ENCODE data around the gene LTF.
"Not testable (repeated sequence)": the region's sequence is repeated elsewhere in the genome, so short reads cannot be mapped to it uniquely, and the experiment has no call there.

LTF gene

DNA sequence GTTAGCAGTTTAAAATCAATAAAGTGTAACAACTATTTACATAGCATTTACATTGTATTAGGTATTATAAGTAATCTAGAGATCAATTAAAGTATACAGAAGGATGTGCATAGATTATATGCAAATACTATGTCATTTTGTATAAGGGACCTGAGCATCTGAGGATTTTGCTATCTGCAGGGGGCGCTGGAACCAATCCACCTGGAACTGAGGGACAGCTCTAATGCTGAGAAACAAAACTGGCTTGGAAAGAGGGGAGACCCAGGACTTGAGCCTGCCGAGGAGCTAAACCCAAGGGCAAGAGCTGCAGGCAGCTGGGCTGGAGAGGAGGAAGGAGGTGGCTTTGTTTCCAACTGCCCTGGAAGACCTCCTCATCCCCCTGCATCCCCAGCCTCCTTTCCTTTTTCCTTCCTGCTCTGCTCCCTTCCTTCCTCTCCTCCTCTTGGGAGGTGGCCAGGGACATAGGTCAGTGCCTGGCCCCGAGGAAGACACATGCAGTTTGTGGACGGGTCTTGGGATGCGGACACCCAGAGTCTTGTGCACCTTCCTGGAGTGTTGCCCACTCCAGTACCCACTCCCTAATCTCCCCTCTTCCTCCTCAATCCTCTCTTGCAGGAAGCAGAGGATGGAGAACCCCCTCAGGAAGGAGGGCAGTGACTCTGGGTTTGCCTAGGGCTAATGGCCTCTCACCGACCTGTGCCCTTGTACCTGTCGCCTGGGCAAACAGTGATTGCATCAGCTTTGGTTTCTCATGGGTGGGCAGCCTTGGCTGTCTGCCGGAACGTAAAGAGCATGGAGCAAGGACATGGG is 32.2 kb upstream of the LTF start:
- H3K36me3 ChIP-seq (ENCODE audit: control insufficient read depth in 2 of 2, insufficient read depth in 1 of 2, low read length in 2 of 2) = no peaks in the 10 kb centered on the region
- H3K4me3 ChIP-seq (ENCODE audit: low read depth, low read length) = no peak overlapping the region
- CTCF ChIA-PET = interaction anchor here (0.6 to 3.8 kb wide), 8 partner anchors 8 to 1155 kb away, joined by 3 to 29 read pairs (median 3); no protein-coding TSS in a partner anchor
- no peak for TF ChIP-seq KLF9 (tag by site-specific recombination; IDR thresholded peaks at IDR 0.05; ENCODE audit: low read depth)
- no peak for TF ChIP-seq ZNF544 (tag by site-specific recombination; IDR thresholded peaks at IDR 0.05)
- TF ChIP-seq ZIC2 (tag by site-specific recombination; IDR thresholded peaks at IDR 0.05) = no peak
- no peak for TF ChIP-seq ZNF621 (tag by site-specific recombination; IDR thresholded peaks at IDR 0.05)
- TF ChIP-seq ZNF555 (tag by site-specific recombination; conservative IDR thresholded peaks at IDR 0.05) = no peak
- TF ChIP-seq ZNF549 (tag by site-specific recombination; IDR thresholded peaks at IDR 0.05) = no peak
- TF ChIP-seq PRDM1 (tag by site-specific recombination; IDR thresholded peaks at IDR 0.05) = no peak
- no peak for TF ChIP-seq ZNF24 (tag by site-specific recombination; IDR thresholded peaks at IDR 0.05)
- no peak for TF ChIP-seq ZNF223 (tag by site-specific recombination; IDR thresholded peaks at IDR 0.05)
- TF ChIP-seq ZSCAN30 (tag by site-specific recombination; IDR thresholded peaks at IDR 0.05) = no peak
- no peak for TF ChIP-seq ZNF324 (tag by site-specific recombination; IDR thresholded peaks at IDR 0.05)
- TF ChIP-seq ZNF366 (tag by site-specific recombination; conservative IDR thresholded peaks at IDR 0.05) = no peak
- no peak for TF ChIP-seq ZBTB8A (tag by site-specific recombination; IDR thresholded peaks at IDR 0.05)
- POLR2A ChIA-PET = no interaction called here
- H3K27ac ChIP-seq (ENCODE audit: extremely low read depth, low read depth, low read length) = no peak overlapping the region
- H3K9me3 ChIP-seq (ENCODE audit: control insufficient read depth, insufficient read depth, low read depth, low read length) = no peaks in the 10 kb centered on the region
- no peaks in the 10 kb centered on the region for H3K4me1 ChIP-seq (ENCODE audit: control insufficient read depth, insufficient read depth, low read length)

DNA sequence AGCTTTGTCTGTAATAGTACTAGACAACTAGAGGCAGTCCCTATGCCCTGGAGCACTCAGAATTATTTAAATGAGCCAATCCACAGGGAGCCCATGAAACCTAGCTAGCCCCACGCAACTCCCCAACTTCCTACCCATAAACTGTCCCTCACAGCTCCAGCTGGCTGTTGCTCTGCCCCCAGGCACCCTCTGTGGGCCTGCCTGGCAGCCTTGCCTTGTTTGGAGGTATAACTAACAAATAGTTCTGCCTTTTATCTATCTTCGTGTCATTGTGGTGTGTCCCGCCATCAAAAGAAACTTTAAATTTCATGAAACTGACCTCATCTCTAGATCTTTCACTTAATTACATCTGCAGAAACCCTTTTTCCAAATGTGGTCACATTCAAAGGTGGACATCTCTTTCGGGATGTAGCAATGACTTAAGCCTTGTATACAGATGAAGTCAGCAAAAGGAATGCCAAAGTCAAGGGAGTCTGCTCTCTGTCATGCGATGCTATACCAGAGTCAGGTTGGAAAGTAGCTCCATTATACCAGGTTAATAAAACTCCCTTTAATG is 31.3 kb upstream of the LTF start:
- ChIA-PET POLR2A (no interaction called here), CTCF (interaction anchor here (0.6 to 2.2 kb wide), 6 partner anchors 14 to 74 kb away, joined by 3 to 5 read pairs (median 3); no protein-coding TSS in a partner anchor)
- TF ChIP-seq, protein P1, sequence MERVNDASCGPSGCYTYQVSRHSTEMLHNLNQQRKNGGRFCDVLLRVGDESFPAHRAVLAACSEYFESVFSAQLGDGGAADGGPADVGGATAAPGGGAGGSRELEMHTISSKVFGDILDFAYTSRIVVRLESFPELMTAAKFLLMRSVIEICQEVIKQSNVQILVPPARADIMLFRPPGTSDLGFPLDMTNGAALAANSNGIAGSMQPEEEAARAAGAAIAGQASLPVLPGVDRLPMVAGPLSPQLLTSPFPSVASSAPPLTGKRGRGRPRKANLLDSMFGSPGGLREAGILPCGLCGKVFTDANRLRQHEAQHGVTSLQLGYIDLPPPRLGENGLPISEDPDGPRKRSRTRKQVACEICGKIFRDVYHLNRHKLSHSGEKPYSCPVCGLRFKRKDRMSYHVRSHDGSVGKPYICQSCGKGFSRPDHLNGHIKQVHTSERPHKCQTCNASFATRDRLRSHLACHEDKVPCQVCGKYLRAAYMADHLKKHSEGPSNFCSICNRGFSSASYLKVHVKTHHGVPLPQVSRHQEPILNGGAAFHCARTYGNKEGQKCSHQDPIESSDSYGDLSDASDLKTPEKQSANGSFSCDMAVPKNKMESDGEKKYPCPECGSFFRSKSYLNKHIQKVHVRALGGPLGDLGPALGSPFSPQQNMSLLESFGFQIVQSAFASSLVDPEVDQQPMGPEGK (tag by site-specific recombination; IDR thresholded peaks at IDR 0.05) = no peak
- no peak for TF ChIP-seq ZBTB48 (tag by site-specific recombination; IDR thresholded peaks at IDR 0.05)
- Histone ChIP-seq H3K36me3 (ENCODE audit: control insufficient read depth in 2 of 2, insufficient read depth in 1 of 2, low read length in 2 of 2) (no peaks in the 10 kb centered on the region), H3K9me3 (ENCODE audit: control insufficient read depth, insufficient read depth, low read depth, low read length) (no peaks in the 10 kb centered on the region), H3K4me3 (ENCODE audit: low read depth, low read length) (no peak overlapping the region), H3K27ac (ENCODE audit: extremely low read depth, low read depth, low read length) (no peak overlapping the region), H3K4me1 (ENCODE audit: control insufficient read depth, insufficient read depth, low read length) (no peaks in the 10 kb centered on the region)

DNA sequence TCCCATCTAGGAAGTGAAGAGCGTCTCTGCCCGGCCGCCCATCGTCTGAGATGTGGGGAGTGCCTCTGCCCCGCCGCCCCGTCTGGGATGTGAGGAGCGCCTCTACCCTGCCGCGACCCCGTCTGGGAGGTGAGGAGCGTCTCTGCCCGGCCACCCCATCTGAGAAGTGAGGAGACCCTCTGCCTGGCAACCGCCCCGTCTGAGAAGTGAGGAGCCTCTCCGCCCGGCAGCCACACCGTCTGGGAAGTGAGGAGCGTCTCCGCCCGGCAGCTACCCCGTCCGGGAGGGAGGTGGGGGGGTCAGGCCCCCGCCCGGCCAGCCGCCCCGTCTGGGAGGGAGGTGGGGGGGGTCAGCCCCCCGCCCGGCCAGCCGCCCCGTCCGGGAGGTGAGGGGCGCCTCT is 29.8 kb upstream of the LTF start:
- POLR2A ChIA-PET; H3K27ac ChIP-seq (ENCODE audit: extremely low read depth, low read depth, low read length); H3K36me3 ChIP-seq (ENCODE audit: control insufficient read depth in 2 of 2, insufficient read depth in 1 of 2, low read length in 2 of 2); H3K9me3 ChIP-seq (ENCODE audit: control insufficient read depth, insufficient read depth, low read depth, low read length); CTCF ChIA-PET; H3K4me1 ChIP-seq (ENCODE audit: control insufficient read depth, insufficient read depth, low read length); H3K4me3 ChIP-seq (ENCODE audit: low read depth, low read length): not testable (repeated sequence)

DNA sequence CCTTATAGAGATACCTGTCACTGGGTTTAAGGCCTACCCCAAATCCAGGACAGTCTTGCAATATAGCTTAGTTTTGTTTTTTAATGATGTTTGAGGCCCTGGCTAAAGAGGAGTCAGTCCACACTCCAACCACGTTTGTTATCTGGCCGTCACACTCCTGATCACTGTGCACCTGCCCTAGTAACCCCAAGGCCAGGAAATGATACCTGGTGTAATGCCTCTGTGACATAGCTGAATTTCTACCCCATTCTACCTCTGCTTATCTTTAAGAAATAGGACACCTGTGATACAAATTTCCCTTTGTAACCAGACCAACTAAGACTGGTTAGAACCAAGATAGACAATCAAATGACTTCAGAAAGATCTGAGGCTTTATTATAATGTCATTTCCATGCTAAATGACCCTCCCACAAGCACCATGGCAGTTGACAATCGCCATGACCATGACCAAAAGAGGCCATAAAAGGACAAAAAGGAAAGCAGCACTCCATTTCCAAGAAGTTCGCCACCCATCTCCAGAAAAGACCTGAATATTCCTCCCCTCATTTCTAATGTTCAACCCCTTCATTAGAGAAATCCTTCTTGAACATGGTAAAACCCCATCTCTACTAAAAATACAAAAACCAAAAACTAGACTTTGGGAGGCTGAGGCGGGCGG is 28.3 kb upstream of the LTF start:
- POLR2A ChIA-PET = no interaction called here
- no peak overlapping the region for H3K4me3 ChIP-seq (ENCODE audit: low read depth, low read length)
- no peaks in the 10 kb centered on the region for H3K4me1 ChIP-seq (ENCODE audit: control insufficient read depth, insufficient read depth, low read length)
- CTCF ChIA-PET = interaction anchor here (1.2 to 1.3 kb wide), 2 partner anchors 65 to 135 kb away, joined by 3 to 4 read pairs; no protein-coding TSS in a partner anchor
- H3K9me3 ChIP-seq (ENCODE audit: control insufficient read depth, insufficient read depth, low read depth, low read length) = no peaks in the 10 kb centered on the region
- H3K27ac ChIP-seq (ENCODE audit: extremely low read depth, low read depth, low read length) = no peak overlapping the region
- H3K36me3 ChIP-seq (ENCODE audit: control insufficient read depth in 2 of 2, insufficient read depth in 1 of 2, low read length in 2 of 2) = no peaks in the 10 kb centered on the region
- no peak for TF ChIP-seq GLIS1 (tag by site-specific recombination; IDR thresholded peaks at IDR 0.05)
- TF ChIP-seq, protein P2, sequence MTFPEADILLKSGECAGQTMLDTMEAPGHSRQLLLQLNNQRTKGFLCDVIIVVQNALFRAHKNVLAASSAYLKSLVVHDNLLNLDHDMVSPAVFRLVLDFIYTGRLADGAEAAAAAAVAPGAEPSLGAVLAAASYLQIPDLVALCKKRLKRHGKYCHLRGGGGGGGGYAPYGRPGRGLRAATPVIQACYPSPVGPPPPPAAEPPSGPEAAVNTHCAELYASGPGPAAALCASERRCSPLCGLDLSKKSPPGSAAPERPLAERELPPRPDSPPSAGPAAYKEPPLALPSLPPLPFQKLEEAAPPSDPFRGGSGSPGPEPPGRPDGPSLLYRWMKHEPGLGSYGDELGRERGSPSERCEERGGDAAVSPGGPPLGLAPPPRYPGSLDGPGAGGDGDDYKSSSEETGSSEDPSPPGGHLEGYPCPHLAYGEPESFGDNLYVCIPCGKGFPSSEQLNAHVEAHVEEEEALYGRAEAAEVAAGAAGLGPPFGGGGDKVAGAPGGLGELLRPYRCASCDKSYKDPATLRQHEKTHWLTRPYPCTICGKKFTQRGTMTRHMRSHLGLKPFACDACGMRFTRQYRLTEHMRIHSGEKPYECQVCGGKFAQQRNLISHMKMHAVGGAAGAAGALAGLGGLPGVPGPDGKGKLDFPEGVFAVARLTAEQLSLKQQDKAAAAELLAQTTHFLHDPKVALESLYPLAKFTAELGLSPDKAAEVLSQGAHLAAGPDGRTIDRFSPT (tag by site-specific recombination; IDR thresholded peaks at IDR 0.05) = no peak
- no peak for TF ChIP-seq GLI4 (tag by site-specific recombination; IDR thresholded peaks at IDR 0.05)
- TF ChIP-seq HOXA7 (CRISPR knock-in tag; IDR thresholded peaks at IDR 0.05; ENCODE audit: borderline replicate concordance) = no peak
- no peak for TF ChIP-seq ZNF548 (tag by site-specific recombination; IDR thresholded peaks at IDR 0.05)
- TF ChIP-seq ZNF174 (tag by site-specific recombination; IDR thresholded peaks at IDR 0.05) = no peak
- no peak for TF ChIP-seq ZNF335 (tag by site-specific recombination; conservative IDR thresholded peaks at IDR 0.05)
- no peak for TF ChIP-seq ZSCAN23 (tag by site-specific recombination; IDR thresholded peaks at IDR 0.05)
- no peak for TF ChIP-seq ZNF555 (tag by site-specific recombination; conservative IDR thresholded peaks at IDR 0.05)
- TF ChIP-seq MEIS1 (CRISPR knock-in tag; IDR thresholded peaks at IDR 0.05; ENCODE audit: borderline replicate concordance) = no peak
- no peak for TF ChIP-seq ZXDB (tag by site-specific recombination; IDR thresholded peaks at IDR 0.05)
